HG02610 (cell line): Measurements from ENCODE around the gene FAF1.
"Not testable (repeated sequence)": the region's sequence is repeated elsewhere in the genome, so short reads cannot be mapped to it uniquely, and the experiment has no call there.

Experiments used
- ATAC-seq: cut with Tn5 transposase; IDR thresholded peaks from one replicate; pipeline ENCODE4 v1.9.1; 2021; ENCODE audit warnings: mild to moderate bottlenecking, moderate library complexity; ENCODE audit not compliant: unreplicated experiment

FAF1 gene

GRCh38 chr1:50917138-50918137 is 42.6 kb downstream of the FAF1 start:
- ATAC-seq: no peak

GRCh38 chr1:50915621-50916020 is 44.4 kb downstream of the FAF1 start:
- ATAC-seq: no peak

- no peak for ATAC-seq
Observed at GRCh38 chr1:50913954-50914353, 46.1 kb downstream of the FAF1 start.

GRCh38 chr1:50910356-50910755 is 49.7 kb downstream of the FAF1 start:
- ATAC-seq: not testable (repeated sequence)

- not testable (repeated sequence) for ATAC-seq
Observed at GRCh38 chr1:50907610-50908009, 52.5 kb downstream of the FAF1 start.

- not testable (repeated sequence) for ATAC-seq
Observed at GRCh38 chr1:50906050-50906449, 54.0 kb downstream of the FAF1 start.

- no peak for ATAC-seq
Observed at GRCh38 chr1:50902419-50902818, 57.6 kb downstream of the FAF1 start.

- ATAC-seq: no peak
Observed at GRCh38 chr1:50901872-50902271, 58.2 kb downstream of the FAF1 start.

- ATAC-seq: no peak
Observed at GRCh38 chr1:50898773-50899172, 61.3 kb downstream of the FAF1 start.

- no peak for ATAC-seq
Observed at GRCh38 chr1:50894340-50894739, 65.7 kb downstream of the FAF1 start.

GRCh38 chr1:50893466-50893865 is 66.6 kb downstream of the FAF1 start:
- no peak for ATAC-seq

GRCh38 chr1:50887555-50887954 is 72.5 kb downstream of the FAF1 start:
- ATAC-seq: not testable (repeated sequence)

GRCh38 chr1:50880373-50880772 is 79.7 kb downstream of the FAF1 start:
- ATAC-seq: no peak

GRCh38 chr1:50879137-50879536 is 80.9 kb downstream of the FAF1 start:
- no peak for ATAC-seq

- no peak for ATAC-seq
Observed at GRCh38 chr1:50878434-50878833, 81.6 kb downstream of the FAF1 start.

GRCh38 chr1:50877641-50878040 is 82.4 kb downstream of the FAF1 start:
- ATAC-seq: no peak

GRCh38 chr1:50873458-50874187 is 86.4 kb downstream of the FAF1 start:
- ATAC-seq: peak; percentile 90

- ATAC-seq: not testable (repeated sequence)
Observed at GRCh38 chr1:50864845-50865244, 95.2 kb downstream of the FAF1 start.

GRCh38 chr1:50861772-50862171 is 98.3 kb downstream of the FAF1 start:
- no peak for ATAC-seq

- ATAC-seq: no peak
Observed at GRCh38 chr1:50860702-50861101, 99.4 kb downstream of the FAF1 start.

GRCh38 chr1:50860256-50860655 is 99.8 kb downstream of the FAF1 start:
- no peak for ATAC-seq

- ATAC-seq: no peak
Observed at GRCh38 chr1:50859657-50860056, 100.4 kb downstream of the FAF1 start.
